Mucosa of rectum (tissue), 2 donors: ENCODE measurements around the gene KCNT1.

Source experiments
- H3K27ac ChIP-seq, 2 donors: one replicate each; pipeline ENCODE4 v1.7.0; 2013; ENCODE audit warnings: inconsistent platforms in 2 of 2, low read depth in 2 of 2, low read length in 2 of 2
- H3K27me3 ChIP-seq, 2 donors: one replicate each; pipeline ENCODE4 v1.7.0; 2013; ENCODE audit warnings: low read length in 2 of 2; ENCODE audit not compliant: control insufficient read depth in 2 of 2, insufficient read depth in 2 of 2
- H3K36me3 ChIP-seq, 2 donors: one replicate each; pipeline ENCODE4 v1.7.0; 2013; ENCODE audit warnings: low read length in 2 of 2; ENCODE audit not compliant: control insufficient read depth in 2 of 2, insufficient read depth in 2 of 2
- H3K4me1 ChIP-seq, 2 donors: one replicate each; pipeline ENCODE4 v1.7.0; 2013; ENCODE audit warnings: low read length in 2 of 2, mild to moderate bottlenecking in 1 of 2; ENCODE audit not compliant: control insufficient read depth in 2 of 2, insufficient read depth in 2 of 2
- H3K4me3 ChIP-seq, 2 donors: one replicate each; pipeline ENCODE4 v1.7.0; 2013; ENCODE audit warnings: low read length in 2 of 2
- H3K9ac ChIP-seq, 2 donors: one replicate each; pipeline ENCODE4 v1.7.0; 2013; ENCODE audit warnings: low read length in 2 of 2, low read depth in 1 of 2, mild to moderate bottlenecking in 1 of 2
- H3K9me3 ChIP-seq, 2 donors: one replicate each; pipeline ENCODE4 v1.7.0; 2013; ENCODE audit warnings: low read length in 2 of 2; ENCODE audit not compliant: control insufficient read depth in 2 of 2
- donor health status: healthy.
- donor health status: Normal muscosa, but diverticular disease.

The KCNT1 gene

GRCh38 chr9:135673941-135674340, 28.0 kb upstream of the KCNT1 start:
- no peak overlapping the region for H3K4me3 ChIP-seq
- no peaks in the 10 kb centered on the region for H3K27me3 ChIP-seq
- no peaks in the 10 kb centered on the region for H3K4me1 ChIP-seq
- no peak overlapping the region for H3K9ac ChIP-seq
- no peak overlapping the region for H3K27ac ChIP-seq
- no peaks in the 10 kb centered on the region for H3K9me3 ChIP-seq
- no peaks in the 10 kb centered on the region for H3K36me3 ChIP-seq

- Histone ChIP-seq H3K9me3 (no peaks in the 10 kb centered on the region), H3K27me3 (no peaks in the 10 kb centered on the region), H3K9ac (no peak overlapping the region), H3K36me3 (no peaks in the 10 kb centered on the region), H3K27ac (no peak overlapping the region), H3K4me1 (no peaks in the 10 kb centered on the region), H3K4me3 (no peak overlapping the region)
These were observed 27.0 kb upstream of the KCNT1 start for GRCh38 chr9:135674977-135675376.

GRCh38 chr9:135676891-135677290, 25.1 kb upstream of the KCNT1 start:
- no peak overlapping the region for H3K4me3 ChIP-seq
- H3K27ac ChIP-seq = no peak overlapping the region
- H3K36me3 ChIP-seq = no peaks in the 10 kb centered on the region
- H3K4me1 ChIP-seq = no peaks in the 10 kb centered on the region
- H3K9me3 ChIP-seq = no peaks in the 10 kb centered on the region
- no peaks in the 10 kb centered on the region for H3K27me3 ChIP-seq
- no peak overlapping the region for H3K9ac ChIP-seq

- Histone ChIP-seq H3K9ac (no peak overlapping the region), H3K36me3 (no peaks in the 10 kb centered on the region), H3K27ac (no peak overlapping the region), H3K9me3 (no peaks in the 10 kb centered on the region), H3K4me1 (no peaks in the 10 kb centered on the region), H3K27me3 (no peaks in the 10 kb centered on the region), H3K4me3 (no peak overlapping the region)
These were observed 24.3 kb upstream of the KCNT1 start for GRCh38 chr9:135677641-135678168.

GRCh38 chr9:135678236-135679017, 23.6 kb upstream of the KCNT1 start:
- Histone ChIP-seq H3K27me3 (no peaks in the 10 kb centered on the region), H3K36me3 (no peaks in the 10 kb centered on the region)

GRCh38 chr9:135680056-135680455, 21.9 kb upstream of the KCNT1 start:
- H3K9me3 ChIP-seq = no peaks in the 10 kb centered on the region
- no peak overlapping the region for H3K27ac ChIP-seq
- no peak overlapping the region for H3K9ac ChIP-seq
- no peak overlapping the region for H3K4me3 ChIP-seq
- no peaks in the 10 kb centered on the region for H3K27me3 ChIP-seq
- no peaks in the 10 kb centered on the region for H3K4me1 ChIP-seq
- no peaks in the 10 kb centered on the region for H3K36me3 ChIP-seq

More at GRCh38 chr9:135678236-135679017, 23.6 kb upstream of the KCNT1 start:
- H3K4me3 ChIP-seq = no peak overlapping the region
- H3K4me1 ChIP-seq = no peaks in the 10 kb centered on the region
- no peak overlapping the region for H3K9ac ChIP-seq
- no peak overlapping the region for H3K27ac ChIP-seq
- H3K9me3 ChIP-seq = no peaks in the 10 kb centered on the region

- Histone ChIP-seq H3K4me1 (no peaks in the 10 kb centered on the region), H3K27me3 (no peaks in the 10 kb centered on the region), H3K27ac (no peak overlapping the region), H3K4me3 (no peak overlapping the region), H3K9me3 (no peaks in the 10 kb centered on the region), H3K9ac (no peak overlapping the region), H3K36me3 (no peaks in the 10 kb centered on the region)
These were observed 20.8 kb upstream of the KCNT1 start for GRCh38 chr9:135681161-135681560.

- Histone ChIP-seq H3K9me3 (no peaks in the 10 kb centered on the region), H3K4me3 (no peak overlapping the region), H3K36me3 (no peaks in the 10 kb centered on the region), H3K4me1 (no peaks in the 10 kb centered on the region), H3K27me3 (peaks cover 0 to 3% of the 10 kb centered on the region in 2 donors), H3K27ac (no peak overlapping the region), H3K9ac (no peak overlapping the region)
These were observed 18.5 kb upstream of the KCNT1 start for GRCh38 chr9:135683401-135684034.

- Histone ChIP-seq H3K4me1 (no peaks in the 10 kb centered on the region), H3K36me3 (no peaks in the 10 kb centered on the region), H3K9me3 (no peaks in the 10 kb centered on the region), H3K27me3 (peaks cover 0 to 3% of the 10 kb centered on the region in 2 donors), H3K4me3 (no peak overlapping the region), H3K27ac (no peak overlapping the region), H3K9ac (no peak overlapping the region)
These were observed 17.3 kb upstream of the KCNT1 start for GRCh38 chr9:135684691-135685090.

- H3K4me1 ChIP-seq = no peaks in the 10 kb centered on the region
- no peak overlapping the region for H3K9ac ChIP-seq
- H3K27me3 ChIP-seq = peaks cover 0 to 3% of the 10 kb centered on the region in 2 donors
- no peaks in the 10 kb centered on the region for H3K9me3 ChIP-seq
- H3K27ac ChIP-seq = no peak overlapping the region
- no peak overlapping the region for H3K4me3 ChIP-seq
- no peaks in the 10 kb centered on the region for H3K36me3 ChIP-seq
These were observed 14.8 kb upstream of the KCNT1 start for GRCh38 chr9:135687216-135687615.
